GM12878 (cell line): ENCODE data around the gene NFKBIE. TPM values are rescaled to one million over a fixed set of nuclear protein-coding genes. Genes with fewer than 3 reads are reported as not detected.

ENCODE experiments used
- ATAC-seq: fragments of 200-7000 bp; cut with Tn5 transposase; 3 replicates; pipeline ENCODE4 v1.9.1; 2020; ENCODE audit warnings: mild to moderate bottlenecking, moderate library complexity
- BruUV-seq: library from RNA; stranded (reverse); fragments of 400-500 nt; replicated peaks from 2 replicates; lab custom pipeline; 2021; lab: Mats Ljungman, UMichigan
- CTCF ChIA-PET: fragments of 300-600 bp; sonication (Branson Sonifier 250); formaldehyde crosslinking; extraction: SDS; loops from one replicate; lab custom pipeline; 2021; ENCODE audit warnings: inconsistent platforms; lab: Yijun Ruan, JAX
- POLR2A ChIA-PET: fragments of 350-600 bp; formaldehyde crosslinking; extraction: SDS; loops from one replicate; lab custom pipeline; 2021; ENCODE audit warnings: inconsistent platforms; lab: Charles Lee
- RAD21 ChIA-PET: fragments of 300-600 bp; sonication (Branson Sonifier 250); formaldehyde crosslinking; loops from one replicate; lab custom pipeline; 2023; ENCODE audit warnings: antibody characterized with exemption; ENCODE audit not compliant: unreplicated experiment; lab: Charles Lee
- SMC1A ChIA-PET: fragments of 300-600 bp; sonication (Branson Sonifier 250); formaldehyde crosslinking; loops from one replicate; lab custom pipeline; 2023; ENCODE audit not compliant: unreplicated experiment, uncharacterized antibody; lab: Charles Lee
- DNase-seq: peaks from one replicate; pipeline ENCODE4 v3.0.0-alpha.2; 2011; ENCODE audit warnings: low read depth, low spot score
- FAIRE-seq: peaks from 3 replicates; lab custom pipeline; 2011; peaks lifted over from hg19 to GRCh38; lab: Jason Lieb, UNC
- H2AFZ ChIP-seq: 2 replicates; pipeline ENCODE4 v1.6.0; 2011; ENCODE audit warnings: low read depth, low read length, control low read depth; ENCODE audit not compliant: control insufficient read depth
- H3K27ac ChIP-seq: 2 replicates; pipeline ENCODE4 v1.5.1; 2011; ENCODE audit warnings: control low read depth; ENCODE audit not compliant: control insufficient read depth, insufficient read depth
- H3K27me3 ChIP-seq, 2 experiments: replicated peaks in 1 of 2; 2 replicates each; pipeline versions ENCODE4 v1.6.0 to v1.6.1; 2011; ENCODE audit warnings: low read length in 1 of 2; ENCODE audit not compliant: control insufficient read depth in 2 of 2, insufficient read depth in 2 of 2
- H3K36me3 ChIP-seq, 2 experiments: 2 replicates each; pipeline ENCODE4 v1.5.1; 2011; ENCODE audit warnings: low read length in 1 of 2; ENCODE audit not compliant: control insufficient read depth in 2 of 2, insufficient read depth in 2 of 2
- H3K4me1 ChIP-seq: 2 replicates; pipeline ENCODE4 v1.6.1; 2011; ENCODE audit warnings: mild to moderate bottlenecking, low read length, moderate library complexity, mixed read lengths; ENCODE audit not compliant: control insufficient read depth, insufficient read depth
- H3K4me2 ChIP-seq: 2 replicates; pipeline ENCODE4 v1.6.0; 2011; ENCODE audit warnings: control low read depth; ENCODE audit not compliant: control insufficient read depth, insufficient read depth
- H3K4me3 ChIP-seq: fragments of 200-600 bp; sonication (generic); 2 replicates; pipeline ENCODE4 v1.5.1; 2016
- H3K79me2 ChIP-seq: 2 replicates; pipeline ENCODE4 v1.6.0; 2011; ENCODE audit warnings: low read length; ENCODE audit not compliant: control insufficient read depth, insufficient read depth
- H3K9ac ChIP-seq: 2 replicates; pipeline ENCODE4 v1.8.0; 2011; ENCODE audit warnings: low read length, control low read depth, mixed read lengths; ENCODE audit not compliant: control insufficient read depth, insufficient read depth
- H3K9me3 ChIP-seq: replicated peaks from 3 replicates; pipeline ENCODE4 v1.5.1; 2011; ENCODE audit warnings: mild to moderate bottlenecking, low read length; ENCODE audit not compliant: control insufficient read depth, insufficient read depth
- H4K20me1 ChIP-seq: 2 replicates; pipeline ENCODE4 v1.6.0; 2011; ENCODE audit not compliant: control insufficient read depth, insufficient read depth
- SMAD1 ChIP-seq: fragments of 450-650 bp; IDR thresholded peaks from 2 replicates; pipeline ENCODE4 v1.6.1; 2018; ENCODE audit warnings: mild to moderate bottlenecking, low read depth; ENCODE audit not compliant: partially characterized antibody
- TBL1XR1 ChIP-seq: IDR thresholded peaks from 2 replicates; pipeline ENCODE4 v1.6.1; 2012; ENCODE audit warnings: low read depth, low read length, improper control_type of control experiment
- WGBS: methylation state at CpG from one replicate; pipeline ENCODE4 v1.1.6; 2016; ENCODE audit warnings: low lambda C conversion rate; ENCODE audit not compliant: insufficient replicate concordance, insufficient coverage; ENCODE audit errors: missing lambda C conversion rate; 5-methylcytosine and 5-hydroxymethylcytosine counted together
- in situ Hi-C: fragments of 300-500 bp; cut with MboI; formaldehyde crosslinking; loops from 9 replicates; pipeline ENCODE4 v1.14.3; 2018; ENCODE audit warnings: mixed read lengths
- intact Hi-C: fragments of 100-400 bp; cut with micrococcal nuclease; formaldehyde crosslinking; loops from one replicate; pipeline ENCODE4 v1.14.2; 2022; ENCODE audit not compliant: unreplicated experiment
- polyA plus RNA-seq, 11 experiments: library from polyadenylated mRNA; depleted of rRNA in 4 of 11; unstranded in 6 of 11; stranded (reverse) in 5 of 11; fragments of >200 nt; fragmentation: Nextera tagmentation in 4 of 11; fragmentation: Illumina TruSeq in 1 of 11; extraction: Ambion mirVana in 4 of 11; extraction: Trizol in 1 of 11; gene quantifications; 1 replicate in 1 of 11; 2 replicates in 10 of 11; pipeline versions ENCODE4 v1.2.1 to v1.2.3, GENCODE V29; 2011 to 2016; ENCODE audit warnings: inconsistent platforms in 2 of 11, missing spikeins in 2 of 11, low read depth in 1 of 11
- total RNA-seq, 4 experiments: library from RNA; depleted of rRNA in 3 of 4; stranded (reverse); fragments of >200 nt in 3 of 4; fragmentation: Illumina TruSeq in 1 of 4; extraction: Trizol in 1 of 4; gene quantifications; 2 replicates each; pipeline versions ENCODE4 v1.2.1 to v1.2.3, GENCODE V29; 2013 to 2021
- TF ChIP-seq, protein P1 (sequence below): fragments of 450-650 bp; IDR thresholded peaks from 2 replicates; pipeline ENCODE4 v1.6.1; 2017; ENCODE audit warnings: mild to moderate bottlenecking, moderate library complexity

NFKBIE gene
- total and polyA plus RNA-seq, 10 of the 15 experiments (the other 5 are each of a cell fraction or from before 2014, with no cell fraction given) = 10.4 to 106 (median 38.8) TPM

DNA sequence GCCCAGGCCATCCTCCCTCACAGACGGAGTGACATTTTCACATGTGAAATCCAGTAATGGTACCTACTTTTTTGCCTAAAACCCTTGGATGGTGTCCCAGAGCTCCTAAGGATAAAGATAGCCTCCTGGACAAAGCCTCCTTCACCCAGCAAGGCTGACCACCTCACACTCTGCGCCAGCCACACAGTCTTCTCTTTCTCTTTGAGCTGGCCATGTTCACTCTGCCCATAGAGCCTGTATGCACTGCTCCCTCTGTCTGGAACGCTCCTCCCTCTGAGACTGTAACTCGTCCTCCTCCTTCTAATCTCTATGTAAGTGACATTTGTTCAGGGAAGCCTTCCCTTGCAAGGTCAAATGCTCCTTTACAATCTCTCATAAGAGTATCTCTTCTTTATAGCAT is 19.5 kb upstream of the NFKBIE start:
- in situ Hi-C loops (no loop called here), intact Hi-C loops (no loop called here)
- Histone ChIP-seq H3K79me2 (no peaks in the 10 kb centered on the region), H4K20me1 (no peaks in the 10 kb centered on the region), H3K27ac (no peak overlapping the region), H3K9me3 (no peaks in the 10 kb centered on the region), H3K4me1 (no peaks in the 10 kb centered on the region), H3K9ac (no peak overlapping the region), H2AFZ (no peak overlapping the region), H3K27me3 (peaks cover 0 to 1% of the 10 kb centered on the region in 2 experiments; a peak in 2 of 4 replicates), H3K36me3 (no peaks in the 10 kb centered on the region), H3K4me3 (no peak overlapping the region), H3K4me2 (no peak overlapping the region)
- ChIA-PET POLR2A (no interaction called here), CTCF (interaction anchor here (1.8 to 4.2 kb wide), 2 partner anchors 17 kb away, joined by 7 to 22 read pairs; no protein-coding TSS in a partner anchor), RAD21 (no interaction called here), SMC1A (no interaction called here)
- FAIRE-seq = no peak
- no TSS peak for BruUV-seq
- DNase-seq = no peak
- no peak for ATAC-seq
- WGBS = 7% methylated on average over 4 of the region's 4 CpGs
- TF ChIP-seq, protein P1, sequence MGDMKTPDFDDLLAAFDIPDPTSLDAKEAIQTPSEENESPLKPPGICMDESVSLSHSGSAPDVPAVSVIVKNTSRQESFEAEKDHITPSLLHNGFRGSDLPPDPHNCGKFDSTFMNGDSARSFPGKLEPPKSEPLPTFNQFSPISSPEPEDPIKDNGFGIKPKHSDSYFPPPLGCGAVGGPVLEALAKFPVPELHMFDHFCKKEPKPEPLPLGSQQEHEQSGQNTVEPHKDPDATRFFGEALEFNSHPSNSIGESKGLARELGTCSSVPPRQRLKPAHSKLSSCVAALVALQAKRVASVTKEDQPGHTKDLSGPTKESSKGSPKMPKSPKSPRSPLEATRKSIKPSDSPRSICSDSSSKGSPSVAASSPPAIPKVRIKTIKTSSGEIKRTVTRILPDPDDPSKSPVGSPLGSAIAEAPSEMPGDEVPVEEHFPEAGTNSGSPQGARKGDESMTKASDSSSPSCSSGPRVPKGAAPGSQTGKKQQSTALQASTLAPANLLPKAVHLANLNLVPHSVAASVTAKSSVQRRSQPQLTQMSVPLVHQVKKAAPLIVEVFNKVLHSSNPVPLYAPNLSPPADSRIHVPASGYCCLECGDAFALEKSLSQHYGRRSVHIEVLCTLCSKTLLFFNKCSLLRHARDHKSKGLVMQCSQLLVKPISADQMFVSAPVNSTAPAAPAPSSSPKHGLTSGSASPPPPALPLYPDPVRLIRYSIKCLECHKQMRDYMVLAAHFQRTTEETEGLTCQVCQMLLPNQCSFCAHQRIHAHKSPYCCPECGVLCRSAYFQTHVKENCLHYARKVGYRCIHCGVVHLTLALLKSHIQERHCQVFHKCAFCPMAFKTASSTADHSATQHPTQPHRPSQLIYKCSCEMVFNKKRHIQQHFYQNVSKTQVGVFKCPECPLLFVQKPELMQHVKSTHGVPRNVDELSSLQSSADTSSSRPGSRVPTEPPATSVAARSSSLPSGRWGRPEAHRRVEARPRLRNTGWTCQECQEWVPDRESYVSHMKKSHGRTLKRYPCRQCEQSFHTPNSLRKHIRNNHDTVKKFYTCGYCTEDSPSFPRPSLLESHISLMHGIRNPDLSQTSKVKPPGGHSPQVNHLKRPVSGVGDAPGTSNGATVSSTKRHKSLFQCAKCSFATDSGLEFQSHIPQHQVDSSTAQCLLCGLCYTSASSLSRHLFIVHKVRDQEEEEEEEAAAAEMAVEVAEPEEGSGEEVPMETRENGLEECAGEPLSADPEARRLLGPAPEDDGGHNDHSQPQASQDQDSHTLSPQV = no peak
- TF ChIP-seq TBL1XR1 (no peak), SMAD1 (no peak)
